PC-3 (cell line): Measurements from ENCODE around the gene ZNF100.

Experiments
- CTCF ChIP-seq: fragments of 300-600 bp; sonication (generic); conservative IDR thresholded peaks from 2 replicates; pipeline ENCODE4 v1.5.1; 2017; ENCODE audit warnings: antibody characterized with exemption, low read depth, mild to moderate bottlenecking, low read length
- EZH2 ChIP-seq: fragments of 300-600 bp; sonication (generic); IDR thresholded peaks from one replicate; pipeline ENCODE4 v1.6.1; 2017; ENCODE audit warnings: antibody characterized with exemption, mild to moderate bottlenecking, low read length; ENCODE audit not compliant: unreplicated experiment
- EZH2phosphoT487 ChIP-seq: fragments of 300-600 bp; sonication (generic); IDR thresholded peaks from 2 replicates; pipeline ENCODE4 v1.6.1; 2018; ENCODE audit warnings: mild to moderate bottlenecking, antibody characterized with exemption, low read length, borderline replicate concordance

- TF ChIP-seq CTCF, result no peak
- TF ChIP-seq EZH2, result no peak
- TF ChIP-seq EZH2phosphoT487, result no peak
Measured at GRCh38 chr19:21699197-21699596, 68.2 kb downstream of the ZNF100 start.
